AG04449 (cell line): ENCODE results near the gene CHD5.

Experiments used
- CTCF ChIA-PET: fragments of 350-600 bp; formaldehyde crosslinking; extraction: SDS; loops from one replicate; lab custom pipeline; 2021; ENCODE audit warnings: antibody characterized with exemption; lab: Yijun Ruan, JAX
- POLR2A ChIA-PET: fragments of 400-600, 350-600 bp; formaldehyde crosslinking; extraction: SDS; loops from one replicate; lab custom pipeline; 2020; ENCODE audit warnings: antibody characterized with exemption, inconsistent platforms; lab: Yijun Ruan, JAX
- DNase-seq: peaks from one replicate; pipeline ENCODE4 v3.0.0-alpha.2; 2010; ENCODE audit warnings: low read depth, low spot score
- H3K4me3 ChIP-seq: 2 replicates; pipeline ENCODE4 v1.5.1; 2011; ENCODE audit warnings: low read depth, mild to moderate bottlenecking, control low read depth, low read length
- TF ChIP-seq, protein P1 (sequence below): IDR thresholded peaks from one replicate; pipeline ENCODE4 v1.5.1; 2011; ENCODE audit warnings: mild to moderate bottlenecking, moderate library complexity, low read length, control low read depth, inconsistent platforms; ENCODE audit not compliant: insufficient read depth; ENCODE audit errors: missing control alignments

CHD5 gene

GRCh38 chr1:6105218-6105679 is 74.9 kb downstream of the CHD5 start:
- DNase-seq, result no peak
- no peak overlapping the region for H3K4me3 ChIP-seq
- POLR2A ChIA-PET, result no interaction called here
- CTCF ChIA-PET, result no interaction called here
- TF ChIP-seq, protein P1, sequence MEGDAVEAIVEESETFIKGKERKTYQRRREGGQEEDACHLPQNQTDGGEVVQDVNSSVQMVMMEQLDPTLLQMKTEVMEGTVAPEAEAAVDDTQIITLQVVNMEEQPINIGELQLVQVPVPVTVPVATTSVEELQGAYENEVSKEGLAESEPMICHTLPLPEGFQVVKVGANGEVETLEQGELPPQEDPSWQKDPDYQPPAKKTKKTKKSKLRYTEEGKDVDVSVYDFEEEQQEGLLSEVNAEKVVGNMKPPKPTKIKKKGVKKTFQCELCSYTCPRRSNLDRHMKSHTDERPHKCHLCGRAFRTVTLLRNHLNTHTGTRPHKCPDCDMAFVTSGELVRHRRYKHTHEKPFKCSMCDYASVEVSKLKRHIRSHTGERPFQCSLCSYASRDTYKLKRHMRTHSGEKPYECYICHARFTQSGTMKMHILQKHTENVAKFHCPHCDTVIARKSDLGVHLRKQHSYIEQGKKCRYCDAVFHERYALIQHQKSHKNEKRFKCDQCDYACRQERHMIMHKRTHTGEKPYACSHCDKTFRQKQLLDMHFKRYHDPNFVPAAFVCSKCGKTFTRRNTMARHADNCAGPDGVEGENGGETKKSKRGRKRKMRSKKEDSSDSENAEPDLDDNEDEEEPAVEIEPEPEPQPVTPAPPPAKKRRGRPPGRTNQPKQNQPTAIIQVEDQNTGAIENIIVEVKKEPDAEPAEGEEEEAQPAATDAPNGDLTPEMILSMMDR, result no peak

GRCh38 chr1:6104631-6105030 is 75.5 kb downstream of the CHD5 start:
- ChIA-PET CTCF (no interaction called here), POLR2A (no interaction called here)
- TF ChIP-seq, protein P1, result no peak
- no peak overlapping the region for H3K4me3 ChIP-seq
- no peak for DNase-seq

DNA sequence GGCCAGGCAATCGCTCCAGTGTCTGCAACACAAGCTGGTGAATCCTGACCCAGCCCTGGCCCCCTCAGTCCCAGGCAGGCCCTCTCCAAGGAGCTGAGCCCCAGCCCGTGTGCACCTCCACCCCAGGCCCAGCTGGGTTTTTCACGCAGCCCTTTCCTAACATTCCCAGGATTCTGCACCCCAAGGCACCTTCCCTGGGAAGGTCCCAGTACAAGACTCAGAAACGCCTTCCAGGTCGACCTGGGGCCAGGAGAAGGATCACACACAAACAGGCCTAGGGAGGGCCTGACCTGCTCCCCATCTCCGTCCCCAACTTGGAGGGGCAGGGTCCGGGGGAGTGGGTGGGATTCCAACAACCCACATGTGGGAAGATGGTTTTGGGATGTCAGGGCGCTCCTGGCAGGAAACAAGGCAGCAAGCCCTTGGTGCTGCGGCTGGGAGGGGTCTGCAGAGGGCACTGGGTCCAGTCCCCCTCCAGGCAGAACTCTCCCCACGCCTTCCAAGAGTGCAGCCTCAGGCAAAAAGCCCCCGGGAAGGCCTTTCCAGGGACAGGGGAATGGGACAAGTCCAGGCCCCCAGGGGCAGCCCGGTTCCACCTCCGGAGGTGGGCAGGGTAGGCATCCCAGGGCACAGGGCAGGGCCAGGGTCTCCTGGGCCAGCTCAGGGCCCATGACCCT is 76.1 kb downstream of the CHD5 start:
- DNase-seq, result no peak
- ChIA-PET CTCF (no interaction called here), POLR2A (no interaction called here)
- no peak overlapping the region for H3K4me3 ChIP-seq
- TF ChIP-seq, protein P1, result no peak

- TF ChIP-seq, protein P1, result no peak
- POLR2A ChIA-PET, result no interaction called here
- no peak for DNase-seq
- H3K4me3 ChIP-seq, result no peak overlapping the region
- CTCF ChIA-PET, result no interaction called here
These were observed 76.8 kb downstream of the CHD5 start for GRCh38 chr1:6103111-6103853.

DNA sequence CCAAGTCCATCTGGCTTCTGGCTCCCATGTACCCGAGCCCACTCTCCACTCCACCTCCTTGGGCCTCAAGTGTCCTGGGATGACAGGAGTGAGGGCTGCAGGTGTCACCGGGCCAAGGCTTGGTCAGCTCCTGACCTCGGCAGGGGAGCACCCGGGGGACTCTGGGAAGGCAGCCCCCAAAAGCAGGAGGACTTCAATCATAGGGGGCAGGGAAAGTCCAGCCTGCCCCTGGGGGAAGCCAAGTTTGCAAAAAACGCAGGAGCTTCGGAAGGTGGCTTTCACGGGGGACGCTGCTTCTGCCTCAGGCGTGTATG is 77.6 kb downstream of the CHD5 start:
- ChIA-PET POLR2A (no interaction called here), CTCF (no interaction called here)
- DNase-seq, result no peak

More for the DNA sequence above, 77.6 kb downstream of the CHD5 start:
- H3K4me3 ChIP-seq, result no peak overlapping the region
- TF ChIP-seq, protein P1, result no peak
